Astrocyte of the hippocampus (primary cell): ENCODE results near the gene SELE.
"Not testable (repeated sequence)": the region's sequence is repeated elsewhere in the genome, so short reads cannot be mapped to it uniquely, and the experiment has no call there.

Source experiments
- DNase-seq: peaks from one replicate; pipeline ENCODE4 v3.0.0; 2011; ENCODE audit warnings: low read depth, low spot score

Gene SELE

GRCh38 chr1:169683168-169683567, 50.7 kb downstream of the SELE start:
- not testable (repeated sequence) for DNase-seq

DNA sequence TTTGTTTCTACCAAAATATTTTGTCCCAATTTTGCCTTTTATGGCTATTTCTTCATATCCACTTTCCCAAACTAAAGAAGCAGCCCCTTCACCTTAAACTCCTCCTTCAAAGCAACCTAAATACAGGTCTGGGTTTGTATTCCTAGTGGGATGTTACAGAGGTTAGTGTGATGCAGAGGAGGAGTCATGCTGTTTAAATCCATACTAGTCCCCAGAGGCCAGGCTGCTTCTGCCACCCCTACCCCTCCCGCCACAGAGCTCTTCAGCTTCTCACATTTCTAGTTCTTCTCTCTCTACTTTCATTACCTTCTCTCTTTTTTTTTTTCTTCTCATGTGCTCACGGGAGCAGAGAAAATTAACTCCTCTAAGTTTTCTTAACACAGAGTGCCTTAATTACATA, 51.8 kb downstream of the SELE start:
- DNase-seq = no peak

GRCh38 chr1:169681140-169681539, 52.7 kb downstream of the SELE start:
- no peak for DNase-seq

- DNase-seq = no peak
These were observed 53.4 kb downstream of the SELE start for GRCh38 chr1:169680377-169681019.

DNA sequence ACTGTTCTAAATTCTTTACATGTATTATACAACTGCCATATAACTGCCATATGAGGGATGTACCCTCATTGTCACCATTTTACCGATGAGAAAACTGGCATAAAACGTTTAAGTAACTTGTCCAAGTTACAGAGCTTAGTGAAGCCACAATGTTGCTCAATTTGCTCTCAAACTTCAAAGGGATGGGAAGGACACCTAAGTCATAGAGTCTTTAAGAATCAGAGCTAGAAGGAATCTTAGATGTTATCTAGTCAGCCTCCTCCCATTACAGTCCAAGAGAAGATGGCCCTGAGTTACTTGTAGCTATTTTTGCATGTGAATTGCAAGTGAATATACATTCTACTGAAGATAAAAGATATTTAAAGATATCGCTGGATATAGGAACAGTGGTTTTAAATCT, 54.2 kb downstream of the SELE start:
- no peak for DNase-seq

- peak; percentile 62 for DNase-seq
These were observed 57.9 kb downstream of the SELE start for GRCh38 chr1:169676001-169676400.
